Type B pancreatic cell (in vitro differentiated cells): Measurements from ENCODE around the gene MARK3. TPM values are rescaled to one million over a fixed set of nuclear protein-coding genes. Genes with fewer than 3 reads are reported as not detected.
A peak's percentile ranks its signal among the peaks of the same experiment; 100 is the strongest.
"Not testable (repeated sequence)": the region's sequence is repeated elsewhere in the genome, so short reads cannot be mapped to it uniquely, and the experiment has no call there.

Source experiments
- DNase-seq: peaks from one replicate; pipeline ENCODE4 v3.0.0; 2021; ENCODE audit warnings: mixed read lengths; ENCODE audit not compliant: unreplicated experiment; ENCODE audit errors: extremely low spot score
- H3K27ac Mint-ChIP-seq: 2 replicates; pipeline ENCODE4 v1.8.0; 2021; ENCODE audit warnings: mild to moderate bottlenecking, mixed read lengths
- H3K27me3 Mint-ChIP-seq: 2 replicates; pipeline ENCODE4 v1.8.0; 2021; ENCODE audit warnings: mixed read lengths
- H3K36me3 Mint-ChIP-seq: 2 replicates; pipeline ENCODE4 v1.8.0; 2021; ENCODE audit warnings: mixed read lengths
- H3K4me1 Mint-ChIP-seq: one replicate; pipeline ENCODE4 v1.8.0; 2021; ENCODE audit warnings: mixed read lengths; ENCODE audit not compliant: unreplicated experiment
- H3K4me3 Mint-ChIP-seq: 2 replicates; pipeline ENCODE4 v1.8.0; 2021; ENCODE audit warnings: mild to moderate bottlenecking, mixed read lengths
- H3K9me3 Mint-ChIP-seq: 2 replicates; pipeline ENCODE4 v1.8.0; 2021; ENCODE audit warnings: mixed read lengths
- total RNA-seq: library from RNA; stranded (reverse); gene quantifications from 2 replicates; pipeline ENCODE4 v1.2.1, GENCODE V29; 2021; ENCODE audit warnings: low replicate concordance
- TF ChIP-seq, protein P1 (sequence below): fragments of 200-600 bp; sonication (generic); conservative IDR thresholded peaks from 2 replicates; pipeline ENCODE4 v1.5.0; 2021; ENCODE audit warnings: antibody characterized with exemption, mild to moderate bottlenecking

Gene MARK3
- total RNA-seq, 1 donor from 2014 or later: 91.4 TPM

DNA sequence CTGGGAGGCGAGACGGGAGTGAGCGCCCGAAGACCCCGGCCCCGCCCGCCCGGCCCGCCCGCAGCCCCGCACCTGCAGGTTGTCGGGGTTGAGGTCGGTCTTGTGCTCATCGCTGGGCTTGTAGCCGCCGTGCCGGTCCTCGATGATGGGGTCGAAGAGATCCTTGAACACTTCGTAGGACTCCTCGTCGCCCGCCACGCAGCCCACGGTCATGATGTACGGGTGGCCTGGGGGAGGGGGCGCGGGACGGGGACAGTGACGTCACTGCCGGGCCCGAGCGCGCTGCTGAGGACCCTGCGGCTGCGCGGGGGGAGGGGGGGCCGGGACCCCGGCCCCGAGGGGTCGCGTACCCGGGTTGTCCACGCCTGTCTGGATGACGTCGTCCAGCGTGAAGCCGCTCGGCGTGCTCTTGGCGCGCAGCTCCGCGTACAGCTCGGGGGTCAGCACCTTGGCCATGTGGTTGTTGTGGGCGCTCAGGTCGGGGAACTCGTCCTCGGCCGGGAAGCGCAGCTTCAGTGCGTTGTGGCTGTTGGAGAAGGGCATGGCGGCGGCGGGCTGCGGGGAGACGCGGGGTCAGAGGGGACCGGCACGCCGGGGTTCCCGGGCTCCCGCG lies 136.8 kb downstream of the MARK3 start:
- H3K36me3 Mint-ChIP-seq: no peaks in the 10 kb centered on the region
- no peaks in the 10 kb centered on the region for H3K9me3 Mint-ChIP-seq
- peaks cover 23% of the 10 kb centered on the region for H3K4me1 Mint-ChIP-seq
- peak; percentile 71 for DNase-seq
- H3K27me3 Mint-ChIP-seq: peaks cover 13% of the 10 kb centered on the region
- H3K4me3 Mint-ChIP-seq: peak overlapping the region; percentile 83
- no peak overlapping the region for H3K27ac Mint-ChIP-seq
- TF ChIP-seq, protein P1, sequence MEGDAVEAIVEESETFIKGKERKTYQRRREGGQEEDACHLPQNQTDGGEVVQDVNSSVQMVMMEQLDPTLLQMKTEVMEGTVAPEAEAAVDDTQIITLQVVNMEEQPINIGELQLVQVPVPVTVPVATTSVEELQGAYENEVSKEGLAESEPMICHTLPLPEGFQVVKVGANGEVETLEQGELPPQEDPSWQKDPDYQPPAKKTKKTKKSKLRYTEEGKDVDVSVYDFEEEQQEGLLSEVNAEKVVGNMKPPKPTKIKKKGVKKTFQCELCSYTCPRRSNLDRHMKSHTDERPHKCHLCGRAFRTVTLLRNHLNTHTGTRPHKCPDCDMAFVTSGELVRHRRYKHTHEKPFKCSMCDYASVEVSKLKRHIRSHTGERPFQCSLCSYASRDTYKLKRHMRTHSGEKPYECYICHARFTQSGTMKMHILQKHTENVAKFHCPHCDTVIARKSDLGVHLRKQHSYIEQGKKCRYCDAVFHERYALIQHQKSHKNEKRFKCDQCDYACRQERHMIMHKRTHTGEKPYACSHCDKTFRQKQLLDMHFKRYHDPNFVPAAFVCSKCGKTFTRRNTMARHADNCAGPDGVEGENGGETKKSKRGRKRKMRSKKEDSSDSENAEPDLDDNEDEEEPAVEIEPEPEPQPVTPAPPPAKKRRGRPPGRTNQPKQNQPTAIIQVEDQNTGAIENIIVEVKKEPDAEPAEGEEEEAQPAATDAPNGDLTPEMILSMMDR: no peak

DNA sequence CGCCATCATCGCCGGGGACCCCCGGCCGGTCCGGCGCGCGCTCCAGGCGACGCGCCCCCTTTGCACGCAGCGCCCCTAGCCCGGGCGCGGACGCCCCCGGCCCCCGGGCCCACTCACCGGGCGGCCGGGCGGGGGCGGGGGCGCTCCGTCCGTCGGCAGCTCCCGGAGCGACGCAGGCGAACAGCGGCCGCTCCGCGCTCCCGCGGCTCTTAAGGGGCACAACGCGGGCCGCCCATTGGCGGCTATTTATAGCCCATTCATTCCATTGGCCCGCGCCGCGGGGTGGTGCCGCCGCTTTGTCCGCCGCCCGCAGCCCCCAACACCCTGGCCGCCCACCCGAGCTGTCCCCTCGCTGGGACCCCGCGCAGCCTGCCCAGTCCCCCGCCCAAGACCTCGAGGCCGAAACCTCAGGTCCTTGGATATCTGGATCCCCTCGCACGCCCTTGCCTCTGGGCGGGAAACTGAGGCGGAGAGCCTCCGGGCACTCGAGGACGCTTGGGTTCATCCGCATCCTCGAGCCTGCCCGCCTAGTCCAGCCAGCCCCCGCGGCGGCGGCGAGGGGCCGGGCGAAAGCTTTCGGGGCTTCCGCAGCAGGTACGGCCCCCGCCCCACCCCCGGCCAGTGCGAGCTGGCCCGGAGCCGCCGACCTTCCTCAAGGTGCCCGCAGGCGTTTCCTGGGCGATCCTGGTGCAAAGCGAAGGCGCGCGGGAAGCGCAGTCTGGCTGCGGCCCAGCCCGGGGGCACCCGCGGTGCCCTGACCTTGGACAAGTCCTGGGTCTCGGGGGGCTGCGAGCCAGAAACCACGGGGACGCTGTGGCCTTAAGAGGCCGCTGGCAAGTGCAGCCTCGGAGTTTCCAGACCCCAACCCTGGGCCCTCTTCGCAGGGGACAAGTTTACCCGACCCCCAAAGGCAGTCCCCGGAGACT lies 137.7 kb downstream of the MARK3 start, which contains the start of gene CKB:
Gene CKB (minus strand): TSS at position 182 of the 926 bp plus-strand sequence. CDS start 337 bp downstream, outside the sequence.
- Mint-ChIP-seq H3K27ac (peak within 1 kb of the TSS; percentile 53), H3K4me1 (peaks cover 19% of the 10 kb centered on the region), H3K4me3 (peak within 1 kb of the TSS; percentile 83), H3K9me3 (no peaks in the 10 kb centered on the region), H3K27me3 (peaks cover 13% of the 10 kb centered on the region), H3K36me3 (no peaks in the 10 kb centered on the region)
- TF ChIP-seq, protein P1: no peak
- DNase-seq: peak; percentile 74

DNA sequence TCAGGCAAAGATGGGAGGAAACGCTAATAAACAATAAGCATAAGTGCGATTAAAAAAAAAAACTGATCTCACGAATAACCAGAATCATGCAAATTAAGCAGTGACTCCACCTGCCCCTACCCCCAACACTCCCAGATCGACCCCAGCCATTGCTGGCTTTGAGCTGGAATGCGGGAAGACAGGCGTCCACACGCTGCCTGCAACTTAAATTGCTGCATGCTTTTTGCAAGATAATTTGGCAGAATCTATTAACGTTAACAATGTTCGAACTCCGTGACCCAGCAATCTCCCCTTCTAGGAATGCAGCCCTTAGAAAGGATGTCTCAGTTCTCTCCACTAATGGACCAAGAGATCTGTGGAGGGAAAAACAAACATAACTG lies 138.3 kb downstream of the MARK3 start:
- H3K4me3 Mint-ChIP-seq: peak overlapping the region; percentile 81
- DNase-seq: no peak
- H3K36me3 Mint-ChIP-seq: no peaks in the 10 kb centered on the region
- TF ChIP-seq, protein P1: no peak
- no peaks in the 10 kb centered on the region for H3K9me3 Mint-ChIP-seq
- peaks cover 13% of the 10 kb centered on the region for H3K27me3 Mint-ChIP-seq
- peak overlapping the region; percentile 53 for H3K27ac Mint-ChIP-seq
- H3K4me1 Mint-ChIP-seq: peaks cover 19% of the 10 kb centered on the region

DNA sequence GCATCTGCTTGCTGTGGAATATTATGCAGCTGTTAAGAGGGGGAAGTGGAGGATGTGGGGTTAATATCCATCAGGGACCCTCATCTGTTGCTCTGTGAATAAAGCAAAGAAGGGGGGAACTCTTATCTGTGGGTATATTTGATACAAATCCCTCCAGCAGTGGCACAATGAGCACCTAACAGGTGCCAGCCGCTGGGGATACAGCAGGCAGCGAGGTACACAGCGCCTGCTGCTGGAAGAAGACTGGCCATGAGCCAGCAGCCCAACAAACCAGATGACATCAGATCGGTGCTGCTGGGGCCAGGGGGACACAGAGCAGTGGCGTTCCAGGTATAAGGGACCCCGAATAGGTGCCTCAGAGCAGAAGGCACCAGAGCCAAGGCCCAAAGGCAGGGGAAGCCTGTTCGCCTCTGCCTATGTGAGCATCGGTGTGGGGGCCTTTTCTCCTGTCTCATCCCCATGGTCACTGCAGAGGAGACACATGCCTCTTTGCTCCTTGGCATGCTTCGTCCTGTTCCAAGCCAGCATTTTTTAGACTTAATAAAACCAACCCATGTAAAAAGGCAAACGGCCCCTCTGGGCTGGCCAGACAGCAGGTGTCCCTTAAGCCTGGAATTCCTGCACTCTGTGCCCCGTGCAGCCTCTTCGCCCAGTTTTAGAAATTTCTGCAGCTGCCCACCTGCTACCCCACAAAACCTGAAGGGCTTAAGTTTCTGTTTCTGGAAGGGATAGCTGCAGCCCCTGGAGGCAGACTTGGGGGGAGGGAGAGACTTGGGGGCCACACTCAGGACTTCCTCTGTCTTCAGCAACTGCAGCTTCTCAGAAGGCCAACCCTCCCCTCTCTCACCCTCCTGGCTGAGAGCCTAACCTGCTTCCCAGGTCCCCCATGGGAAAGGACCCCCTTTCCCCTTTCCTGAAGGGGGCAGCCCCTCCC lies 139.1 kb downstream of the MARK3 start:
- DNase-seq: no peak
- TF ChIP-seq, protein P1: no peak
- no peaks in the 10 kb centered on the region for H3K9me3 Mint-ChIP-seq
- H3K4me1 Mint-ChIP-seq: peaks cover 22% of the 10 kb centered on the region
- H3K36me3 Mint-ChIP-seq: no peaks in the 10 kb centered on the region
- H3K4me3 Mint-ChIP-seq: peak overlapping the region; percentile 81
- H3K27me3 Mint-ChIP-seq: peaks cover 13% of the 10 kb centered on the region
- peak overlapping the region; percentile 83 for H3K27ac Mint-ChIP-seq

DNA sequence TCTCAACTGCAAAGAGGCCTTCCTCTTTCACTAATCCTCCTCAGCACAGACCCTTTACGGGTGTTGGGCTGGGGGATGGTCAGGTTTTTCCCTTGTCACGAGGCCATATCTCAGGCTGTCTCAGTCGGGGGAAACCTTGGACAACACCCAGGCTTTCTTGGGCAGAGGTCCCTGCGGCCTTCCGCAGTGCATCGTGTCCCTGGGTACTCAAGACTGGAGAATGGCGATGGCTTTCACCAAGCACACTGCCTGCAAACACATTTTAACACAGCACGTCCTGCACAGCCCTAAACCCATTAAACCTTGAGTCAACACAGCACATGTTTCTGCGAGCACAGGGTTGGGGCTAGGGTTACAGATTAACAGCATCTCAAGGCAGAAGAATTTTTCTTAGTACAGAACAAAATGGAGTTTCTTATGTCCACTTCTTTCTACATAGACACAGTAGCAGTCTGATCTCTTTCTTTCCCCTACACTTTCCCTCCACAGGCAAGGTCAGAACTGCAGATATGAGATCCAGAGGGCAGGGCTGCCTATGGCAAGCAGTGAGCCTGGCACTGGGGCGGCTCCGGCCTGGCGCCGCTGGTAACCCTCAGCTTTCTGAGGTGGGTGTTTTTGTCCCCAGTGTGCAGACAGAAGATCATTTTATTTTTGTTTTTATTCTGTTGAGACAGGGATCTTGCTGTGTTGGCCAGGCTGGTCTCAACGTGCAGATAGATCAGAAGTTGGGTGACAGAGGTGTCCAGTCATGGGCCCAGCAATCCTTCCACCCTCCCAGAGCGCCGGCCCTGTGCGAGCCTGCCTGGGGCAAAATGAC lies 140.4 kb downstream of the MARK3 start:
- peak overlapping the region; percentile 83 for H3K27ac Mint-ChIP-seq
- not testable (repeated sequence) for H3K27me3 Mint-ChIP-seq, DNase-seq, H3K9me3 Mint-ChIP-seq, H3K36me3 Mint-ChIP-seq
- H3K4me3 Mint-ChIP-seq: peak overlapping the region; percentile 70
- H3K4me1 Mint-ChIP-seq: peaks cover 23% of the 10 kb centered on the region
